OCI-LY7 (cell line): ENCODE measurements around the gene SLC5A5. TPM values are rescaled to one million over a fixed set of nuclear protein-coding genes. Genes with fewer than 3 reads are reported as not detected.

Experiments
- BruUV-seq: library from RNA; stranded (reverse); fragments of 400-500 nt; replicated peaks from 2 replicates; lab custom pipeline; 2021; lab: Mats Ljungman, UMichigan
- CTCF ChIA-PET: fragments of 300-600 bp; sonication (Branson Sonifier 250); formaldehyde crosslinking; loops from one replicate; lab custom pipeline; 2022; ENCODE audit warnings: antibody characterized with exemption; ENCODE audit not compliant: unreplicated experiment; lab: Charles Lee
- POLR2A ChIA-PET: fragments of 300-600 bp; sonication (Branson Sonifier 250); formaldehyde crosslinking; loops from one replicate; lab custom pipeline; 2022; ENCODE audit warnings: antibody characterized with exemption; lab: Charles Lee
- DNase-seq: peaks from one replicate; pipeline ENCODE4 v3.0.0-alpha.2; 2015; ENCODE audit warnings: low spot score
- H2AFZ ChIP-seq: fragments of 200-600 bp; sonication (generic), shearing (Covaris generic); 2 replicates; pipeline ENCODE4 v1.6.1; 2014; ENCODE audit warnings: mild to moderate bottlenecking, antibody characterized with exemption, low read length, moderate library complexity
- H3K27ac ChIP-seq: fragments of 200-600 bp; sonication (generic); 2 replicates; pipeline ENCODE4 v1.5.1; 2014; ENCODE audit warnings: mixed run types, low read depth, mild to moderate bottlenecking, moderate library complexity, low read length, inconsistent platforms; ENCODE audit not compliant: poor library complexity, severe bottlenecking
- H3K36me3 ChIP-seq: fragments of 200-600 bp; sonication (generic); 2 replicates; pipeline ENCODE4 v1.6.1; 2014; ENCODE audit warnings: mild to moderate bottlenecking, antibody characterized with exemption, low read length, moderate library complexity, mixed read lengths; ENCODE audit not compliant: insufficient read depth
- H3K4me1 ChIP-seq: fragments of 200-600 bp; sonication (generic); 2 replicates; pipeline ENCODE4 v1.5.1; 2014; ENCODE audit warnings: mild to moderate bottlenecking, low read length; ENCODE audit not compliant: insufficient read depth, poor library complexity, severe bottlenecking
- H3K4me2 ChIP-seq: fragments of 200-600 bp; sonication (generic); 2 replicates; pipeline ENCODE4 v1.6.1; 2014; ENCODE audit warnings: mild to moderate bottlenecking, low read length
- H3K4me3 ChIP-seq: fragments of 200-600 bp; sonication (generic); 2 replicates; pipeline ENCODE4 v1.5.1; 2014; ENCODE audit warnings: mild to moderate bottlenecking, low read depth, low read length; ENCODE audit not compliant: poor library complexity, severe bottlenecking
- H3K79me2 ChIP-seq: fragments of 200-600 bp; sonication (generic); 2 replicates; pipeline ENCODE4 v1.6.1; 2016; ENCODE audit warnings: low read depth, mild to moderate bottlenecking, low read length, moderate library complexity, mixed read lengths; ENCODE audit not compliant: insufficient read depth
- H3K9me2 ChIP-seq: fragments of 200-600 bp; sonication (generic); 2 replicates; pipeline ENCODE4 v1.6.1; 2016; ENCODE audit warnings: mild to moderate bottlenecking, low read length, mixed read lengths; ENCODE audit not compliant: insufficient read depth
- H3K9me3 ChIP-seq: fragments of 200-600 bp; sonication (generic); 2 replicates; pipeline ENCODE4 v1.6.1; 2014; ENCODE audit warnings: mild to moderate bottlenecking, mixed run types, low read length, mixed read lengths
- H4K20me1 ChIP-seq: fragments of 200-600 bp; sonication (generic); 2 replicates; pipeline ENCODE4 v1.6.1; 2014; ENCODE audit warnings: mild to moderate bottlenecking, antibody characterized with exemption, low read length, moderate library complexity, mixed read lengths; ENCODE audit not compliant: insufficient read depth
- EZH2phosphoT487 ChIP-seq: fragments of 200-600 bp; sonication (generic); IDR thresholded peaks from 2 replicates; pipeline ENCODE4 v1.6.1; 2018; ENCODE audit warnings: low read depth, borderline replicate concordance, mild to moderate bottlenecking, mixed run types, antibody characterized with exemption, low read length, moderate library complexity, mixed read lengths
- intact Hi-C: fragments of 100-400 bp; cut with micrococcal nuclease; formaldehyde crosslinking; loops from one replicate; pipeline ENCODE4 v1.10.0; 2022; ENCODE audit not compliant: unreplicated experiment
- total RNA-seq, 2 experiments: library from RNA; depleted of rRNA in 1 of 2; stranded (reverse); fragments of >200 nt in 1 of 2; shearing (Covaris generic) in 1 of 2; gene quantifications; 2 replicates each; pipeline ENCODE4 v1.2.3, GENCODE V29; 2014 to 2022
- TF ChIP-seq, protein P1 (sequence below): fragments of 200-600 bp; sonication (generic); conservative IDR thresholded peaks from 2 replicates; pipeline ENCODE4 v1.5.1; 2014; ENCODE audit warnings: mild to moderate bottlenecking, antibody characterized with exemption, low read length, moderate library complexity, mixed read lengths

SLC5A5 gene
- total RNA-seq, 2 experiments from 2014 or later, result 0.03 TPM; not detected in 1

DNA sequence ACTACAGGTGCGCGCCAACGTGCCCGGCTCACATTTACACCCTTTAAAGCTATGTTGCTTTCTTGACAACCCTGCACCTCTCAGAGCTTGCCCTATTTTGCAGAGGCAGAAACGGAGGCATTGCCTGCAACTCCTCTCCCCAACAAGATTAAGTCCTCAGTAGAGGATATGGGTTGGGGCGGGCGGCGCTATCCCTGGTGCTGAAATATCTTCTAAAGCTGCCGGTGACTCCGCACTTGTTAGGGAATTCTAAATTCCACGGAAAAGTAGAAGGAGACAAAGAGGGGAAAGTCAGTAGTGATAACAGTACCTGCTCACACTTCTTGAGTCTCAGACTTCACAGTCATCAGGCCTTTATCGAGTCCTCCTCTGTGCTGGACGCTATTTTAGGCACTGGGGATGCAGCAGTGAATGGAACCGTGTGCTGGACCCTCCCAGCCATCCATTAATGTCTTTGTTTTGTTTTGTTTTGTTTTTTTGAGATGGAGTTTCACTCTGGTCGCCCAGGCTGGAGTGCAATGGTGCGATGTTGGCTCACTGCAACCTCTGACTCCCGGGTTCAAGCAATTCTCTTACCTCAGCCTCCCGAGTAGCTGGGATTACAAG lies 18.0 kb downstream of the SLC5A5 start:
- H3K27ac ChIP-seq, result no peak overlapping the region
- BruUV-seq, result no TSS peak
- no peak overlapping the region for H3K4me2 ChIP-seq
- no peak overlapping the region for H3K4me3 ChIP-seq
- no peaks in the 10 kb centered on the region for H3K9me3 ChIP-seq
- intact Hi-C loops, result no loop called here
- no peak for DNase-seq
- H3K9me2 ChIP-seq, result no peaks in the 10 kb centered on the region
- CTCF ChIA-PET, result no interaction called here
- H3K79me2 ChIP-seq, result no peaks in the 10 kb centered on the region
- no peaks in the 10 kb centered on the region for H3K36me3 ChIP-seq
- no peaks in the 10 kb centered on the region for H4K20me1 ChIP-seq
- no peak for TF ChIP-seq EZH2phosphoT487
- TF ChIP-seq, protein P1, sequence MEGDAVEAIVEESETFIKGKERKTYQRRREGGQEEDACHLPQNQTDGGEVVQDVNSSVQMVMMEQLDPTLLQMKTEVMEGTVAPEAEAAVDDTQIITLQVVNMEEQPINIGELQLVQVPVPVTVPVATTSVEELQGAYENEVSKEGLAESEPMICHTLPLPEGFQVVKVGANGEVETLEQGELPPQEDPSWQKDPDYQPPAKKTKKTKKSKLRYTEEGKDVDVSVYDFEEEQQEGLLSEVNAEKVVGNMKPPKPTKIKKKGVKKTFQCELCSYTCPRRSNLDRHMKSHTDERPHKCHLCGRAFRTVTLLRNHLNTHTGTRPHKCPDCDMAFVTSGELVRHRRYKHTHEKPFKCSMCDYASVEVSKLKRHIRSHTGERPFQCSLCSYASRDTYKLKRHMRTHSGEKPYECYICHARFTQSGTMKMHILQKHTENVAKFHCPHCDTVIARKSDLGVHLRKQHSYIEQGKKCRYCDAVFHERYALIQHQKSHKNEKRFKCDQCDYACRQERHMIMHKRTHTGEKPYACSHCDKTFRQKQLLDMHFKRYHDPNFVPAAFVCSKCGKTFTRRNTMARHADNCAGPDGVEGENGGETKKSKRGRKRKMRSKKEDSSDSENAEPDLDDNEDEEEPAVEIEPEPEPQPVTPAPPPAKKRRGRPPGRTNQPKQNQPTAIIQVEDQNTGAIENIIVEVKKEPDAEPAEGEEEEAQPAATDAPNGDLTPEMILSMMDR, result no peak
- POLR2A ChIA-PET, result interaction anchor here (1.0 kb wide), 1 partner anchor 29 kb away, joined by 3 read pairs; no protein-coding TSS in a partner anchor
- H2AFZ ChIP-seq, result no peak overlapping the region
- H3K4me1 ChIP-seq, result peaks cover 25% of the 10 kb centered on the region

DNA sequence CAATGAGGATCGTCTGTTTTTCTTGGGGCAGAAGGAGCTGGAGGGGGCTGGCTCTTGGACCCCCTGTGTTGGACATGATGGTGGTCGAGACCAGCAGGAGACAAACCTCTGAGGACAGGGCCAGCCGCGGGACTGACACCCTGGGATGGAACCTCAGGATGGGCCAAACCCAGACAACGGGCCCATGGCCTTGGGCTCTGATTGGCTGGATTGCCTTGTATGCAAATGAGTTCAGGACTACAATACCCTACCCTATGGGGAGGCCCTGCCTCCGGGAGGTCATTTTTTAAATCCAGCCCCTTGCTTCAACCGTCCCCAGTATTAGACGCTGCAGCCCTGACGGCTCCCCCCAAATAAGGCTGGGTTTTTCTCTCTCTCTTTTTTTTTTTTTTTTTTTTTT lies 22.0 kb downstream of the SLC5A5 start:
- no peaks in the 10 kb centered on the region for H3K79me2 ChIP-seq
- DNase-seq, result no peak
- H3K9me3 ChIP-seq, result no peaks in the 10 kb centered on the region
- BruUV-seq, result no TSS peak
- ChIA-PET CTCF (no interaction called here), POLR2A (no interaction called here)
- no peaks in the 10 kb centered on the region for H3K36me3 ChIP-seq
- no peaks in the 10 kb centered on the region for H4K20me1 ChIP-seq
- TF ChIP-seq, protein P1, result no peak
- no peak overlapping the region for H3K4me2 ChIP-seq
- no peaks in the 10 kb centered on the region for H3K4me1 ChIP-seq
- H3K9me2 ChIP-seq, result no peaks in the 10 kb centered on the region
- H3K4me3 ChIP-seq, result no peak overlapping the region
- no peak overlapping the region for H3K27ac ChIP-seq
- H2AFZ ChIP-seq, result no peak overlapping the region
- intact Hi-C loops, result no loop called here

DNA sequence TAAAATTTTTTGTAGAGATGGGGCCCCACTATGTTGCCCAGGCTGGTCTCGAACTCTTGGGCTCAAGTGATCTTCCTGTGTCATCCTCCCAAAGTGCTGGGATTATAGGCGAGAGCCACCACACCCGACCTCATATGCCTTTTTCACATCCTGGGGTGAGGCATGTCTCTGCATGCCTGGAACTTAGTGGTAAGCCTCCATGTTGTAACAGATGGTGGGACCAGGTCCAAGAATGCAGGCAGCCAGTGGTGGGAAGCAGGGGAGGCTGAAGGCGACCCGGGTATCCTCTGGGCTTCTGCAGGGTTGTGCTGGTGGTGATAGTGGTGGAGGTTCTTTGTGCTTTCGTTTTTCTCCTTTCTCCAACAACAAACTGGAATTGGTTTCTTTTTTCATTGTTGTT lies 31.0 kb downstream of the SLC5A5 start:
- no peaks in the 10 kb centered on the region for H3K9me2 ChIP-seq
- no peak overlapping the region for H3K4me2 ChIP-seq
- H4K20me1 ChIP-seq, result no peaks in the 10 kb centered on the region
- CTCF ChIA-PET, result no interaction called here
- POLR2A ChIA-PET, result no interaction called here
- H3K9me3 ChIP-seq, result no peaks in the 10 kb centered on the region
- BruUV-seq, result no TSS peak
- H3K27ac ChIP-seq, result no peak overlapping the region
- no peaks in the 10 kb centered on the region for H3K4me1 ChIP-seq
- DNase-seq, result no peak
- no peaks in the 10 kb centered on the region for H3K79me2 ChIP-seq
- no peaks in the 10 kb centered on the region for H3K36me3 ChIP-seq
- H2AFZ ChIP-seq, result no peak overlapping the region
- intact Hi-C loops, result no loop called here
- H3K4me3 ChIP-seq, result no peak overlapping the region
- TF ChIP-seq, protein P1, result no peak
- no peak for TF ChIP-seq EZH2phosphoT487
